RWPE1 (cell line): ENCODE results near the gene CABP7.

Experiments used
- CTCF ChIA-PET: fragments of 350-600 bp; sonication (Branson Sonifier 250); formaldehyde crosslinking; extraction: SDS; loops from one replicate; lab custom pipeline; 2021; lab: Yijun Ruan, JAX
- POLR2A ChIA-PET: fragments of 400-600 bp; formaldehyde crosslinking; extraction: SDS; loops from one replicate; lab custom pipeline; 2020; ENCODE audit warnings: antibody characterized with exemption; ENCODE audit not compliant: low non-redundant PET; lab: Yijun Ruan, JAX
- DNase-seq: peaks from one replicate; pipeline ENCODE4 v3.0.0; 2012; ENCODE audit warnings: low spot score
- H3K27ac ChIP-seq: fragments of 450-650 bp; 2 replicates; pipeline ENCODE4 v1.5.1; 2017
- TF ChIP-seq, protein P1 (sequence below): fragments of 450-650 bp; conservative IDR thresholded peaks from 2 replicates; pipeline ENCODE4 v1.5.1; 2017; ENCODE audit warnings: low read depth, mild to moderate bottlenecking

The CABP7 gene

DNA sequence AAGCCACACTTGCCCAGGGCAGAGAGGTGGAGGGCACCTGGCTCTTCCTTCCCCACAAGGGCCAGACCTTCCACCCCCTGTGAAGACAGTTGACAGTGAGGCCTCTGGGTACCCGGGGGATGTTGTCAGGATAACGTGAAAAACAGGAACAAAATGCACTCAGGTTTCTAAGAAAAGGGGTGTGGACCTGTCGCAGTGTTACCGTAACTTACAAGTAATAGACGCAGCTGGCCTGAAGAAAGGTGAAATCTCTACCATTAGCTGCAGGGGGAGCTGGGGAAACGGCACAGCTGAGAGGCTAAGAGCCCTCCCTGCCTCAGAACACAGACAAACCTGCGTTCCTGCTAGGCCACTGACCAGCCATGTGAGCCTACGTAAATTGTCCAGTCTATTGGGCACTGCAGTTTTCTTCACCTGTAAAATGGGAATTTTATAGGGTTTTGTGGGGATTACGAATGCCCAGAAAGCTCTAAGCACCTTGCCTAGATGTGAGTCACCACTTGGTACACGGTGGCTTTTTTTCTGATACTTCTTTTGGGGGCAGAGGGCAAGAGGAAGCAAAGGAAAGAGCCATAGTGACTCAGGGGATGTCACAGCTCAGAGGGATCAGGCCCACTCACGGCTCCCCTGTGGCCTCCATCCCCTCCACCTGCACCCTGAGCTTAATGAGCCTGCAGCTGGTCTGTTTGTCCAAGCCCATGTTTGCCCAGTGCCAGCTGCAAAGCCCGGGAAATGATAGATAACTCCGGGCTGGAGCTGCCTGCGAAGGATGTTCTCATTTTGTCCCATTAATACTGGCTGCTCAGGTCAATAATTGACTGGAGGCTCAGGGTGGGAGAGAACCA lies 18.4 kb upstream of the CABP7 start:
- POLR2A ChIA-PET: no interaction called here
- DNase-seq: peak; percentile 25
- TF ChIP-seq, protein P1, sequence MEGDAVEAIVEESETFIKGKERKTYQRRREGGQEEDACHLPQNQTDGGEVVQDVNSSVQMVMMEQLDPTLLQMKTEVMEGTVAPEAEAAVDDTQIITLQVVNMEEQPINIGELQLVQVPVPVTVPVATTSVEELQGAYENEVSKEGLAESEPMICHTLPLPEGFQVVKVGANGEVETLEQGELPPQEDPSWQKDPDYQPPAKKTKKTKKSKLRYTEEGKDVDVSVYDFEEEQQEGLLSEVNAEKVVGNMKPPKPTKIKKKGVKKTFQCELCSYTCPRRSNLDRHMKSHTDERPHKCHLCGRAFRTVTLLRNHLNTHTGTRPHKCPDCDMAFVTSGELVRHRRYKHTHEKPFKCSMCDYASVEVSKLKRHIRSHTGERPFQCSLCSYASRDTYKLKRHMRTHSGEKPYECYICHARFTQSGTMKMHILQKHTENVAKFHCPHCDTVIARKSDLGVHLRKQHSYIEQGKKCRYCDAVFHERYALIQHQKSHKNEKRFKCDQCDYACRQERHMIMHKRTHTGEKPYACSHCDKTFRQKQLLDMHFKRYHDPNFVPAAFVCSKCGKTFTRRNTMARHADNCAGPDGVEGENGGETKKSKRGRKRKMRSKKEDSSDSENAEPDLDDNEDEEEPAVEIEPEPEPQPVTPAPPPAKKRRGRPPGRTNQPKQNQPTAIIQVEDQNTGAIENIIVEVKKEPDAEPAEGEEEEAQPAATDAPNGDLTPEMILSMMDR: peak; percentile 33
- no peak overlapping the region for H3K27ac ChIP-seq
- CTCF ChIA-PET: interaction anchor here (0.6 to 1.2 kb wide), 3 partner anchors 303 to 562 kb away, joined by 3 to 5 read pairs (median 4); no protein-coding TSS in a partner anchor

DNA sequence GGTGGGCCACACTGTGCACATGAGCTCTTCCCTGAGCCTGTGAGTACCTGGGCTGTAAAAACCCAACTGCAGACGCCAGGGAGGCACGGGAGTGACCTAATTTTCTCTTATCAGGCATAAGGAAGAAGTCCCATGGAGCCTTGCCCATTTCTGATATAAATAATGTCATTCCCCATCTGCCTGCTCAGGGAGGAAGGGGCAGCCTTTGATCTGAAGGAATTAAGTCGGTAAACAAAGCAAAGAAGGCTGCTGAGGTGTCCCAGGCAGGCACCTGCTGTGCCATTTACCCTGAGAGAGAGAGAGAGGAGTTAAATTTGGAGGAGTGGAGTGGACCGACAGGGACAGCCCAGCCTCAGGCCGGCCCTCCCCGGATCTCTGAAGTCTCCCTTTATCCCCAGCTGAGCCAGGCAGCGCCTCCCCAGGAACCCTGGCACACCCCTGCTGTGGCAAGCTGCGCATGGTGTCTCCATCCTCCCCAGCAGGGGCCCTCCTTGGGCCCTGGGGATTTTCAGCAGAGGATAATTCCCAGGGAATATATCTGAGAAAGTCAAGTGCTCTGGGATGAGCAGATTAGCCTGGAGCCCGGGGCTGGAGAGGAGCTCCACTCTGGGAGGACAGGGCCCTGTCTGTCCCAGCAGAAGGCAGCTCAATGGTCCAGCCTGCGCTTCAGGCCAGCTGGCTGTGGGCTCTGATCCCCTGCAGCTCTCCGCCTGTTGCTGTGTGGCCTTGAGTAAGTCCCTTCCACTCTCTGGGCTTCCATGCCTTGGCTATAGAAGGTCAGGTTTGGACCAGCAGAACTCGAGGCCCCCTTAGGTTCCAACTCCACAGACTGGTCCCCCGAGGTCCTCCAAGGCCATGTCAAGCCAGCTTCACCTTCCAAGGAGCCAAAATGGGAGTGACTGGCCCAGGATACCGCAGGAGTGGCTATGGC lies 17.5 kb upstream of the CABP7 start:
- CTCF ChIA-PET: interaction anchor here (0.6 to 1.2 kb wide), 2 partner anchors 386 to 561 kb away, joined by 3 to 4 read pairs; no protein-coding TSS in a partner anchor
- TF ChIP-seq, protein P1: no peak
- no peak overlapping the region for H3K27ac ChIP-seq
- DNase-seq: no peak
- POLR2A ChIA-PET: no interaction called here

DNA sequence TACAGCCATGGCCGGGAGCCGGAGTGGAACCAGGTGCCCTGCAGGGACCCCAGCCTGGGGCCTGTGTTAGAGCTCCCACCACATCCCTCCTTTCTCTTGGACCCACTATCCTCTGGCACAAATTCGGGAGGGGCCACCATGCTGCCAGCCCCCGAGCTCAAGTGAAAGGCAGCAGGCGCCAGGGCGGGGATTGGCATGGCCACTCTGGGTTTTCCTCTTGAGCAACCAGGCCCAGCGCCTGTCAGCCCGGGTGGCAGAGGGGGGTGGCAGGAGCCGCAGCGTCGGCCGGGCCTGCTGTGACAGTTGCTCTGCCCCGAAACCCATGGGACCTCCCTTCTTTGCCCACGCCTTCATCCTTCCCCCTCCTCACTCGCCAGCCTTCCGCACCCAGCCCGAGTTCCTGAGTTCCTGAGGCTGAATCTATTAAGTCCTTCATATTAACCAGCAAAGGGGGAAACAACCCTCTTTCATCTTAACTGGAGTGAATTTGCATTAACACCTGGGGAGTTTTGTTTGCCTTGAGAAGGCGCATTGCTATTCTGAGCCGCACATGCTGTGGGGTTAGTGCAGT lies 16.8 kb upstream of the CABP7 start:
- ChIA-PET CTCF (no interaction called here), POLR2A (no interaction called here)
- DNase-seq: no peak

DNA sequence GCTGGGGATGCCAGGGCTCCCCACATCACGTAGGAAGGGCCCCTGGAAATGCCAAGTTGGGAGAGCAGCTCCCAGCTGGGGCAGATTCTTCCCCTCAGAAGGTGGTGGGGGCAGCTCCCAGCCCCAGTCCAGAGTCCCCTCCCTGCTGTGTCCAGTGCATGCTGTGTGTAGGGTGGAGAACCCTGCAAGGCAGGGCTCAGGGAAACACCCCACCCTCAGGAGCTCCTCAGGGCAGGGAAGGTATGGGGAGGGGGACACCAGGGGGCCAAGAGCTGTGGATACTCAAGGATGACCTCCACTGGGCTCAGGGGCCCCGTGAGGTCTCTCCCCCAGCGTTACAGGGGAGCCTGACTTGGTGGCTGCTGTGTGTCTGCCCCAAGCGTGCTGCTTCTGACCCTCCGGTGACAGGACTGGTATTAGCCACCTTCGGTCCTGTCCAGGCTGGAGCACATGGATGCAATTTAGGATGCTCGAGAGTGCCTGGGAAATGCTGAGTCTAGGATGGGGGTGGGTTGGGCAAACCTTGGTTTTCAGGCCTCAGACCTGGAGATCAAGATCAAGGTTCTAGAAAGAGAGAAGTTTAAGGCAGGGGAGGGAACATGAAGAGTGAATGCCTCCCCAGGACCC lies 16.1 kb upstream of the CABP7 start:
- DNase-seq: no peak
- no peak overlapping the region for H3K27ac ChIP-seq
- TF ChIP-seq, protein P1: no peak
- POLR2A ChIA-PET: no interaction called here
- CTCF ChIA-PET: no interaction called here

More for the DNA sequence above, 16.8 kb upstream of the CABP7 start:
- TF ChIP-seq, protein P1: no peak
- H3K27ac ChIP-seq: no peak overlapping the region

DNA sequence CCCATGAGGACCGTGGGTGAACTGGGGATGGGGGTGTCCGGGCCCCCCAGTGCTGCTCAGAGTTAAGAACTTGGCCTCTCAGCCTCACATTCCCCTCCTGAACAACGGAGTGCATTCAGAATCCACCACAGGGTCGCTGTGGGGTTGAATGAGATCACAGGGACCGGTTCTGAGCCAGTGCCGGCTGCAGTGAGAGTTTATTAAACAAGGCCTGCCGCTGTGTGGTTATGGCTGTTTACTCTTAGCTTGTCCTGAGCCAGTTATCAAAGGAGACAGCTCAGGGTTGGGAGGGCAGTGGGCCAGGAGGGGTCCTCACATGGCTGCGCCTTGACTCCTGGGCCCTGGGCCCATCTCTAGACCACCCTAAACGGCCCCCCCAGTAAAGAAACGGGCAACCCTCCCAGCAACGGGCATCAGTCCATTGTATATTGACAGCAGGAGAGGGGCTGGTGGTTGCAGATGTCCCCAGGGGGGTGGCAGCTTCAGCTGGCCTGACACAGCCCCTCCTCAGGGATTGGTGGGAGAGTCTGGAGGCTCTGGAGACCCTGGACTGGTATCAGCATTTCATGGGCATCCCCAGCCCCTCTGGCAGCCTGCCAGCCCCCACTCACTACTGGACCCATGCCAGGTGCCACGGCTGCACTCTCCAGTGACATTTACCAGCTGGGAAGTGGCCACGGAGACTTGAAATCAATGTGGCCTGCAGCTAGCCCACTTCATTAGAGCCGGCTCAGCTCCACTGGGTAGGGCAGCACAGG lies 15.1 kb upstream of the CABP7 start:
- ChIA-PET POLR2A (no interaction called here), CTCF (no interaction called here)
- DNase-seq: no peak
- TF ChIP-seq, protein P1: no peak
- no peak overlapping the region for H3K27ac ChIP-seq
